ENCODE data around the gene SCMH1. TPM values are rescaled to one million over a fixed set of nuclear protein-coding genes. Genes with fewer than 3 reads are reported as not detected.
"Not testable (repeated sequence)": the region's sequence is repeated elsewhere in the genome, so short reads cannot be mapped to it uniquely, and the experiment has no call there.

SCMH1 gene
- polyA plus RNA-seq, 4 donors: 38.5 to 40.8 (median 39.4) TPM

DNA sequence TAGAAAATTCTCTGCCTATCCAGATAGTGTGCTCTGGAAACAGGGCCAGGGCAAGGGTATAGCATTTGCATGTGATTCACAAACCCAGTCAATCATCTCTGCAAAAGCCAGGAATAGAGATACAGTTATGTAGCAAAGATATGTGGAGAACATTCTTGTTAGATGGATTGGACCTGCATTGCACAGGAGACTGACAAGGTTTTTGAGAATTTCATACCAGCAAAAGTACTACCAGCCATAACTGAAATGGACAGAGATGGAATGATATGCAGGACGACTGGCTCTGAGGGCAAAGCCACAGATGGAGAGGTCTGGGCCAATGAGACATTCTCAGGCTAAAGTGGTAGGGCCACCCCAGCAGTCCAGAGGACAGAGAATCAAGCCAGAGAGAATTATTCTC is 24.7 kb downstream of the SCMH1 start:
- DNase-seq (ENCODE audit: low read depth in 4 of 4, low spot score in 3 of 4): no peak

DNA sequence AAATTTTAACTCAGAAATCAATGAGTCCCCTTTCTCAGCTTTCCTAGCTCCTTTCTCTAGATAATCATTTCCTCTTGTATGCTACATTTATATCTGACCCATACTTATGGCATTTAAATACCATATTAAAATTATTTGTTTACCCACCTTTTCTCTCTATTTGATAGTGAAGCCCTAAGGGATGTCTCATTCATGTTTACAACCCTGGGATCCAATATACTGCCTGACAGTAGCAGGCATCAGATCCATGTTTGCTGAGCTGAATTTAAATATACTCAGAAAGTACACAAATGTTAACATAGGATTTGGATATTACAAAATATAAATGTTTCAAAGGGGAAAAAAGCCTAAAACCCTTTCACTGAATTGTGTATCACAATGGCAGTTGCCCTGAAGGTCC is 26.5 kb downstream of the SCMH1 start:
- DNase-seq (ENCODE audit: low read depth in 4 of 4, low spot score in 3 of 4): no peak

DNA sequence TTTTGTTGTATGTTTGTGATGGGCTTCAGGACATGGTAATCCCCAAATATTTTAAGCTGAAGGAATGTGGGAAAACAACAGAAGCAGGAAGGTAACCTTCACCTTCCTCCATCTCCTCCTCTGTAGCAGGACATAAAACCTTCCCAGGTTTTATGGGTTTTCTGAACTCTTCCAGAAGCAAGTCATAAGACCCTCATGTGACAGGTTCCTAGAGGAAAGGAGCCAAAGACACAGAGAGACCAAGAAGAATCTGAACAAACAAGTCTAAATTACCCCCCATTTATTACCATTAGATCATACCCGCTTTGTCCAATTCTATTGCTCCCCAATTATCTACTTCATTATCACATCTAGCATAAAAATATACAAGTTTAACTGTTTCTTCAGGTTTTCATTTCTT is 28.8 kb downstream of the SCMH1 start:
- no peak for DNase-seq (ENCODE audit: low read depth in 4 of 4, low spot score in 3 of 4)

DNA sequence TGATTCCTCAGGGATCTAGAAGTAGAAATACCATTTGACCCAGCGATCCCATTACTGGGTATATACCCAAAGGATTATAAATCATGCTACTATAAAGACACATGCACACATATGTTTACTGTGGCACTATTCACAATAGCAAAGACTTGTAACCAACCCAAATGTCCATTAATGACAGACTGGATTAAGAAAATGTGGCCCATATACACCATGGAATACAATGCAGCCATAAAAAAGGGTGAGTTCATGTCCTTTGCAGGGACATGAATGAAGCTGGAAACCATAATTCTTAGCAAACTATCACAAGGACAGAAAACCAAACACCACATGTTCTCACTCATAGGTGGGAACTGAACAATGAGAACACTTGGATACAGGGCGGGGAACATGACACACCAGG is 30.5 kb downstream of the SCMH1 start:
- DNase-seq (ENCODE audit: low read depth in 4 of 4, low spot score in 3 of 4): not testable (repeated sequence)

DNA sequence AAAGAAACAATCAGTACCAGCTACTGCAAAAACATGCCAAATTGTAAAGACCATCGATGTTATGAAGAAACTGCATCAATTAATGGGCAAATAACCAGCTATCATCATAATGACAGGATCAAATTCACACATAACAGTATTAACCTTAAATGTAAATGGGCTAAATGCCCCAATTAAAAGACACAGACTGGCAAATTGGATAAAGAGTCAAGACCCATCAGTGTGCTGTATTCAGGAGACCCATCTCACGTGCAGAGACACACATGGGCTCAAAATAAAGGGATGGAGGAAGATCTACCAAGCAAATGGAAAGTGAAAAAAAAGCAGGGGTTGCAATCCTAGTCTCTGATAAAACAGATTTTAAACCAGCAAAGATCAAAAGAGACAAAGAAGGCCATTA is 35.1 kb downstream of the SCMH1 start:
- not testable (repeated sequence) for DNase-seq (ENCODE audit: low read depth in 4 of 4, low spot score in 3 of 4)

DNA sequence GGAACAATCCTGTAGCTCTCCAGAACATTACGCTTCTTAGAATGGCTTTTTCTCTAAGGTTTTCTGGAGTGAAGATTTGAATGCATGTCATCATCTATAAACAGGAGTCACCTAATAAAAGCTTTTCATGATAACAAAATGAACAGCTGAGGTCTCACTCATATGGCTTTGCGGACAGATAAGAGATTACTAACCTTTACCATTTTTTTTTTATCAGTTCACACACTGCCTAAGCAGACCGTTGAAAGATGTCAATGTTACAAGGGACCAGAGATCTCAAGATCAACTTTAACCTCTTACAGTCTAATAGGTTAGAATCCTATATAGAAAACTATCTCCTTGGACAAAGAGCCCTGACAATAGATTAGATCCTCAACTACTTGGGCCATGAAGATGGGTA is 41.4 kb downstream of the SCMH1 start:
- no peak for DNase-seq (ENCODE audit: low read depth in 4 of 4, low spot score in 3 of 4)

DNA sequence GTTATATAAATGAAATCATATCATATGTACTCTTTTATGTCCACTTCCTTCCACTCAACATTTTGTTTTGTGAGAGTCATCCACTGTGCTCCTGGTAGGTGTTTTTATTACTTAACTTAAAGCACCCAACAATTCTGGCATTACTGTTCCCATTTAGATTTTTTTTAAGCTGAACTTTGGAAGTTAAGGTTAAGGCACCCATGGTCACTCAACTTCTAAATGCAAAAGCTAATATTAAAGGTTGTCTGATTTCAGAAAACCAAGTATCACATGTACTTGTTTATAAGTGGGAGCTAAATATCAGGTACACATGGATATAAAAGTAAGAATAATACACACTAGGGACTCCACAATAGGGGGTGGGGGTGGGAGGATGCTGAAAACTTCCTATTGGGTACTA is 42.7 kb downstream of the SCMH1 start:
- no peak for DNase-seq (ENCODE audit: low read depth in 4 of 4, low spot score in 3 of 4)

DNA sequence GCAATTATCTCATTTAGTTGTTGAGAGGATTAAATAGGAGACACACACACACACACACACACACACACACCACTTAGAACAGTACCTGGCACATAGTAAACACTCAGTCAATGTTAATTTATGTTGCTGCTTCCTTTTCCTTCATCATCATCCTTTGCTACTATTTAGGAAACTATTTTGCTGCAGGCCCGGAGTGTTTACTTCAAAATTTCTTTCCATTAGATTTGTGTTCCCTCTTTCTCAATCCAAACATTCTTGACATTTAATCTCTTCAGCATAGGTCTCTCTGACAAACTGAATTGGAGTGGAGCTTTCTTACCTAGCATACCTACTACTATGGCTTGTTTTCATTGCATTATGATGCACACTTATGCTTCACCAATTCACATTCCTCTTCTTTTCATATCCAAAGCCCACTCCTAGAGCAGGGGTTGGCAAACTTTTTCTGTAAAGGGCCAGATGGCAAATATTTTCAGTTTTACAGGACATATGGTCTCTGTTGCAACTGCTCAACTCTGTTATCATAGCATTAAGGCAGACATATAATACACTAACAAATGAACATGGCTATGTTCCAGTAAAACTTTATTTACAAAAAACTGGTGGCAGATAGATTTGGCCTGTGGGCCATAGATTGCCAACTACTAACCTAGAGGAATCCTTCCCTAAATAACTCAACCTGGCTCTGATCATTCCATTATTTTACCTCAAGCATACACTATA is 49.5 kb downstream of the SCMH1 start:
- no peak for DNase-seq (ENCODE audit: low read depth in 4 of 4, low spot score in 3 of 4)

DNA sequence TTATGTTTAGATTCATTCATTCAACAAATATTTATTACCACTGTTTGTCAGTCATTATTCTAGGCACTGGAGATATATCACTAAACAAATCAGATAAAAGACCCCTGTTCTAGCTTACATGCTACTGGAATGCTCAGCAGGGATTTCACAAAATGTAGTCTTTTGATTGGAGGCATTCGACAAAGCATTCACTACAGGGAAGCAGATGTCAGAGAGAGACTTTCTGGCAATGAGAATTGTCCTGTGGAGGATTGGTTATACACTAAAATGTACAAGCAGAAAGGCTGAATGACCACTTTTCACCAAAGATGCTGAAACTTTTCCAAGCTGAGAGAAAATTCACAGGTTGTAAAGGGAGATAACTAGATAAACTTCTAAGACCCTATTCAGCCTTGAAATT is 57.7 kb downstream of the SCMH1 start:
- no peak for DNase-seq (ENCODE audit: low read depth in 4 of 4, low spot score in 3 of 4)

DNA sequence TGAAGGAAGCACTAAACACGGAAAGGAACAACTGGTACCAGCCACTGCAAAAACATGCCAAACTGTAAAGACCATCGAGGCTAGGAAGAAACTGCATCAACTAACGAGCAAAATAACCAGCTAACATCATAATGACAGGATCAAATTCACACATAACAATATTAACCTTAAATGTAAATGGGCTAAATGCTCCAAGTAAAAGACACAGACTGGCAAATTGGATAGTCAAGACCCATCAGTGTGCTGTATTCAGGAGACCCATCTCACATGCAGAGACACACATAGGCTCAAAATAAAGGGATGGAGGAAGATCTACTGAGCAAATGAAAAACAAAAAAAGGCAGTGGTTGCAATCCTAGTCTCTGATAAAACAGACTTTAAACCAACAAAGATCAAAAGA is 63.9 kb downstream of the SCMH1 start:
- not testable (repeated sequence) for DNase-seq (ENCODE audit: low read depth in 4 of 4, low spot score in 3 of 4)

DNA sequence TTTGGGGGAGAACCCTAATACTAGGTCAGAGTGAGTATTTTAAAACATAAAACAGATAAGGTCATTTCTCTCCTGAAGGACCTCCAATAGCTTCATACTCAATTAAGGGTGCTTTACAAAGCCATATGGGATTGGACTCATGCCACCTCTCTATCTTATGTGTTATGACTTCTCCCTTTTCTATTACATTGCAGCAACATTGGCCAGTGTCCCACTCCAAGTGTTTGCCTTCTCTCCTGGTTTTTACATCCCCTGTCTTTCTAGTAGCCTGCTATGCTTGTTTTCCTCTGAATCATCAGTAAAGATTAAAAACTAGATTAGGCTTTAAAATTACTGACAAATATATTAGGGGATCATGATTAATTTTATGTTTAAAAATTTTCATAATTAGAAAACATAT is 66.6 kb downstream of the SCMH1 start:
- no peak for DNase-seq (ENCODE audit: low read depth in 4 of 4, low spot score in 3 of 4)

DNA sequence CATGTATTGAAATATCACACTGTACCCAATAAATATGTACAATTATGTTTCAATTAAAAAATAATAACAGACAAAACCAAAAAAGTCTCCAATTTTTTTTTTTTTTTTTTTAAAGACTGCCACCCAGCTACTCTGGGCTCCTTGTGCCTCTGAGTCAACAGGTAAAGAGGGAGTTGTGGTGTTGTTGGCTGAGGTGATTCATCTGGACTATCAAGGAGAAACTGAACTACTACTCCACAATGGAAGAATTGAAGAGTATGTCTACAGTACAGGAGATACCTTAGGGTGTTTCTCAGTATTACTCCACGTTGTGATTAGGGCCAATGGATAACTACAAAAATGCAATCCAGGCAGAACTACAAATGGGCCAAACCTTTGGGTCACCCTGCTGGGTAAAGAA is 67.9 kb downstream of the SCMH1 start:
- DNase-seq (ENCODE audit: low read depth in 4 of 4, low spot score in 3 of 4): no peak

DNA sequence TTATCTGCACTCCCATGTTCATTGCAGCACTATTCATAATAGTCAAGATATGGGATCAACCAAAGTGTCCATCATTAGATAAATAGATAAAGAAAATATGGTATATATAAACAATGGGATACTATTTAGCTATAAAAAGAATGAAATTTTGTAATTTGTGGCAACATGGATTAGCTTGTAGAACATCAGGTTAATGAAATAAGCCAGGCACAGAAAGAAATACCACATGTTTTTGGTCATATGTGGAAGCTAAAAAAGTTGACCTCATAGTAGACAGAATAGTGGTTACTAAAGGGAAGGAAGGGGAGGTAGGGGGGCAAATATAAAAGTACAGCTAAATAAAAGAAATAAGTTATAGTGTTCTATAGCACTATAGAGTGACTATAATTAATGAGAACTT is 68.5 kb downstream of the SCMH1 start:
- DNase-seq (ENCODE audit: low read depth in 4 of 4, low spot score in 3 of 4): no peak

DNA sequence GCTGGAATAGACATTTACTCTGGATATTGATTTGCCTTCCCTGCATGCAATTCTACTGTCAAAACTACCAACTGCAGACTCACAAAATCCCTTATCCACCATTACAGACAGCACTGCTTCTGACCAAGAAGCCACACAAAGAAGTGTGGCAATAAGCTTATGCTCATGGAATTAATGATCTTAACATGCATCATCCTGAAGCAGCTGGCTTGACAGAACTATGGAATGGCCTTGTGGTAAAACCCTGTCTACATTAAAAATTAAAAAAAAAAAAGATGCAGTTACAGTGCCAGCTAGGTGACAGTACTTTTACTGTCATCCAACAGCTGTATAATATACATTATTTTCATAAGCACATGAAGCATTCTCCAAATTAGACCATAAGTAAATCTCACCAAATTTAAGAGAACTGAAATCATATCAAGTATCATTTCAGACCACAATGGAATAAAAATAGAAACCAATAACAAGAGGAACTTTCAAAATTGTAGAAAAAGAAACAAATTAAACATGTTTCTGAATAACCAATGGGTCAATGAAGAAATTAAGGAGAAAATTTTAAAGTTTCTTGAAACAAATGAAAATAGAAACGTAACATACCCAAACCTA is 70.7 kb downstream of the SCMH1 start:
- DNase-seq (ENCODE audit: low read depth in 4 of 4, low spot score in 3 of 4): no peak

DNA sequence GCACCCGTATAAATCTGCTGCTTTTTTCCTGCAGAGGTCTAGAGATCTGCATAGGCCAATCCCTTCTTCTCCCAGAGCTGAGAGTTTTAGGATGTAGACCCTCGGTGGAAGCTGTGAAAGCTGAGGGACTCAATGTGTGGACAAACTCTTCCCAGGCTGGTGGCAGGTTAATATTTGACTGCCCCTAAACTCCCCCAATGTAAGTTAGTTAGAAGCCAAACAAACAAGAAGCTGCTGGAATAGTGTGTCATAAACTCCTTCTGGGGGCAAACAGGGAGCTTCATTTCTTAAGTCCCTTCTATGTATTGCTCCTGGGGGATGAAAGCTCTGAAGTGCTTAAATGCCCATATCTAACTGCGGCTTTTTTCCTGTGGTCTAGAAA is 72.3 kb downstream of the SCMH1 start:
- DNase-seq (ENCODE audit: low read depth in 4 of 4, low spot score in 3 of 4): no peak

DNA sequence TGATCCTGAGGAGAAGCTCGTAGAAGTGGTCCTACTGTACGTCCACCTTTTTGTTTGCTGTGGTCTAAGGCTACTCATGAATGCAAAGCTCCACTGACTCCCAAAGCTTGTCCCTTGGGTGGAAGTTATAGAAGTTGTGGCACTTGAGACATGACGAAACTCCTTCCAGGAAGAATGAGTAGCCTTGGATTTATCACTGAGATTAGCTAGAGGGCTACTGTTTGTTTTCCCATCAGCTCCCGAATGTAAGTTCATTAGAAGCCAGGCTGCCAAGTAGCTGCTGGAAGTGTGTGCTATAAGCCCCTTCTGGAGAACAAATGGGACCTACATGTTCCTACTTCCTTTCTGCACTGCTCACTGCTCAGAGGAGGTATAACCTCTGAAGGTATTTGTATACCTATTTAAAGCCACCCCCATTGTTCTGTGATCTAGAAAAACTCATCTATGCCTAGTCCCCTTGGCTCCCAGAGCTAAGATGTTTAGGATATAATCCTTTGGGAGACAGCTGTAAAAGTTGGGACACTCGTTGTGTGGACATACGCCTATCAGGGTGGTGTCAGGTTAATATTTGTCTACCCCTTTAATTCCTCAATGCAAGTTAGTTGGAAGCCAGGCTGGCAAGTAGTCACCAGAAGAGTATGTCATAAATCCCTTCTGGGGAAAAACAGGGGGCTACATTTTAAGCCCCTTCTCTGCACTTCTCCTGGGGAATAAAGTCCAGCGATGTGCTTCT is 72.9 kb downstream of the SCMH1 start:
- no peak for DNase-seq (ENCODE audit: low read depth in 4 of 4, low spot score in 3 of 4)

DNA sequence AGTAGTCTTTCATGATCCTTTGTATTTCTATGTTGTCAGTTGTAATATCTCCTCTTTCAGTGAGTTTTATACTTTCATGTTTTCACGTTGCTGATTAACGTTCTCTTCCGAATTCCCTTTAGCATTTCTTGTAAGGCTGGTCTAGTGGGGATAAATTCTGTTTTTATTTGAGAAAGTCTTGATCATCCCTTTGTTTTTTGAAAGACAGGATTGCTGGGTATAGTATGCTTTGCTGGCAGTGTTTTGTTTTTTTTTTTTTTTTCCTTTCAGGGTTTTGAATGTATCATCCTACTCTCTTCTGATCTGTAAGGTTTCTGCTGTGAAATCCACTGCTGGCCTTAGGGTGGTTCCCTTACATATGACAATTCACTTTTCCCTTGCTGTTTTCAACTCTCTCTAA is 74.4 kb downstream of the SCMH1 start:
- DNase-seq (ENCODE audit: low read depth in 4 of 4, low spot score in 3 of 4): no peak

DNA sequence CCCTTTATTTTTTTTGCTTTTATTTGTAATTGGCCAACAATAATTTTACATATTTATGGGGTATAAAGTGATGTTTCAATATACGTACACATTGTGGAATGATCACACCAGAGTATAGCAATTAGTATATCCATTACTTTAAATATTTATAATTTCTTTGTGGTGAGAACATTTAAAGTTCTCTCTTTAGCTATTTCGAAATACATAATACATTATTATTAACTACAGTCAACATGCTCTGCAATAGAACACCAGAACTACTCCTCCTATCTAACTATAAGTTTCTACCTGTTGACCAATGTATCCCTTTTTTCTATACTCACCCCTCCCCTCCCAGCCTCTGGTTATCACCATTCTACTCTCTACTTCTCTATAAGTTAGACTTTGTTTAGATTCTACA is 77.4 kb downstream of the SCMH1 start:
- DNase-seq (ENCODE audit: low read depth in 4 of 4, low spot score in 3 of 4): no peak

DNA sequence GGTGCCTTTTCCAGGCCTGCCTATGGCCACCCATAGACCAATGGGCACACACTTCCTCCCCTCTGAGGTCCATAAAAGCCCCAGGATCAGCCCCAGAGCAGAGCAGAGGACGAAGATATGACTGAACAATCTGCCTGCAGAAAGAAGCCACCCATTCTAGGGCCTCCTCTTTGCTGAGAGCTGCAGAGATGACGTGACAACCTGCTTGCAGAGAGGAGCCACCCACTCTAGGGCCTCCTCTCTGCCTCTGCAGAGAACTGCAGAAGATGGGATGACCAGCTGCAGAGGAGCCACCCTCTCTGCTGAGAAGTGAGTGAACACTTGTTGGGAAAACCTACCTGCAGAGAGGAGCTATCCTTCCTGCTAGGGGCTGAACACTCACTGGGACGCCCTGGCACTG is 79.7 kb downstream of the SCMH1 start:
- no peak for DNase-seq (ENCODE audit: low read depth in 4 of 4, low spot score in 3 of 4)

DNA sequence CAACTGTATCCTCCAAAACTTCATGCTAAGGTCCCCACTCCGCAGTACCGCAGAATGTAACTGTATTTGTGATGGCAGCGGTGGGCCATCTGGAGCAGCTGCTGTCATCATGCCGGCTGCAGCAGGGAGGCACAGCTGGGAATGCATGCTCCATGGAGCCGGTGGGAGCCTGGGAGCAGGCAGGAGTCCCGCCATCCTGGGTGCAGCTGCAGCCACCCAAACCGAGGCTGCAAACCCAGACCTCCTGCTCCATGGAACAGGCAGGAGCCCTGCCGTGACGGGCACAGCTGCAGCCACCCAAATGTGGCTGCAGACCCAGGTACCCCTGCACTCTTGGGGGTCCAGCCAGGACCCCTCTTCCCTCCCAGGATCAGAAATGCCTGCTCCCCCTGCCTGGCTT is 80.3 kb downstream of the SCMH1 start:
- DNase-seq (ENCODE audit: low read depth in 4 of 4, low spot score in 3 of 4): no peak

DNA sequence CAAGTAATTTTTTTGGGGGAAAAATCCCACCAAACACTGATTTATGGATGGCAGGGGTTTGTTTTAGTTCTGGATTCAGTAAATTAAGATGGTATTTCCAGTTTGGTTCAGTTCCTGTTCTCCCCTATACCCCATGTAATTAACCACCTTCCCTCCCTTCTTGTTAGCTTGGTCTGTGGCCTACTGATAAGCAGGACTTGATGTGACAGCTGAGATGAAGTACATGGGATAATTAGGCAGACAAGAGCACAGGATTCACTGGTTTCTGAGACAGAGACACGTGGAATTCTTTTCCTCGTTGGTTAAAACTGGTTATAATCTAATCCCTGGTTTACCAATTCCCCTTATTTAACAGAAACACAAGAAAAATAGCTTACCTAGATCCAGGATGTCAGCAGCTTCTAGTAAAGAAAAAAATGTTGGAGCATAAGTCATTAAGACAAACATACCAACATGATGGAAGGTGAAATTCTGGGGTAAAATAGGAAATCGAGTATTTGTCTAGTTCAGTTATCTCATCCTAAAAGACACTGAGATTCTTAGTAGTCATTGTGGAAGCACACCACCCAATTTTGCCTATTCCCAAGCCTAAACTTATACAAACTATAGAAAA is 81.5 kb downstream of the SCMH1 start:
- DNase-seq (ENCODE audit: low read depth in 4 of 4, low spot score in 3 of 4): no peak

DNA sequence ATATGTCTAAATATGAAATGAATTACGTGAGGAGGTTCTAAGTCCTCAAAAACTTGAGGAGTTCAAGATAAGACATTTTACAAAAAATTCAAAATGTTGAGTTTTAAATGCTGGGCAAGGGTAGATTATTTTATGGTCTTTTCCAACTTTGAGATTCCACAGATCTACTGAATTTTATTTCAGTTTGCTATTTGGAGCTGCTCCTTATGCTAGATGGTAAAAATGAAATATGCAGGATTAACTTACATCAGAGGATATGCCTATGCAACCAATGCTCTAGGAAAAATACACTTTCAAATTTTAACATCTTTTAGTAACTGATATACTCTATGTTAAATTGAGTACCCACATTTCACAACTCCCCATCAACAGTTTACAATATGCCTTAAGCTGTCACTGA is 83.1 kb downstream of the SCMH1 start:
- DNase-seq (ENCODE audit: low read depth in 4 of 4, low spot score in 3 of 4): no peak

All from right renal pelvis (tissue), 4 donors.